IMR-90 (cell line): Measurements from ENCODE around the gene SLC48A1. TPM values are rescaled to one million over a fixed set of nuclear protein-coding genes. Genes with fewer than 3 reads are reported as not detected.

Experiments used
- ATAC-seq: fragments of 200-7000 bp; cut with Tn5 transposase; 2 replicates; pipeline ENCODE4 v1.9.1; 2020; ENCODE audit warnings: low read depth, mild to moderate bottlenecking, moderate library complexity
- BruUV-seq: library from RNA; stranded (reverse); fragments of 400-500 nt; replicated peaks from 2 replicates; lab custom pipeline; 2021; lab: Mats Ljungman, UMichigan
- CTCF ChIA-PET: fragments of 300-600 bp; formaldehyde crosslinking; extraction: SDS; loops from one replicate; lab custom pipeline; 2021; ENCODE audit warnings: antibody characterized with exemption; lab: Yijun Ruan, JAX
- POLR2A ChIA-PET: fragments of 300-600 bp; sonication (Branson Sonifier 250); formaldehyde crosslinking; loops from one replicate; lab custom pipeline; 2022; ENCODE audit warnings: antibody characterized with exemption; ENCODE audit not compliant: unreplicated experiment; lab: Charles Lee
- DNase-seq: peaks from one replicate; pipeline ENCODE4 v3.0.0; 2013
- H2AFZ ChIP-seq: replicated peaks from 2 replicates; pipeline ENCODE3; 2013; ENCODE audit warnings: low read length, mild to moderate bottlenecking; ENCODE audit not compliant: poor library complexity
- H2AK5ac ChIP-seq: 2 replicates; pipeline ENCODE4 v1.6.1; 2013; ENCODE audit warnings: low read depth, low read length, inconsistent platforms
- H2AK9ac ChIP-seq: replicated peaks from 2 replicates; pipeline ENCODE3; 2013; ENCODE audit warnings: mild to moderate bottlenecking, low read depth, low read length, moderate library complexity; ENCODE audit not compliant: poor library complexity
- H2BK120ac ChIP-seq: 2 replicates; pipeline ENCODE4 v1.6.1; 2013; ENCODE audit warnings: low read depth, low read length, inconsistent platforms
- H2BK15ac ChIP-seq: 3 replicates; pipeline ENCODE4 v1.6.1; 2013; ENCODE audit warnings: low read depth, low read length, inconsistent platforms
- H2BK20ac ChIP-seq: 2 replicates; pipeline ENCODE4 v1.6.1; 2013; ENCODE audit warnings: low read depth, mild to moderate bottlenecking, inconsistent platforms, low read length, moderate library complexity
- H2BK5ac ChIP-seq: 2 replicates; pipeline ENCODE4 v1.6.1; 2013; ENCODE audit warnings: mild to moderate bottlenecking, low read depth, low read length, inconsistent platforms; ENCODE audit not compliant: poor library complexity, severe bottlenecking
- H3K14ac ChIP-seq: replicated peaks from 2 replicates; pipeline ENCODE4 v1.6.1; 2013; ENCODE audit warnings: low read depth, low read length, inconsistent platforms
- H3K18ac ChIP-seq: 2 replicates; pipeline ENCODE4 v1.6.1; 2013; ENCODE audit warnings: low read depth, low read length, control low read depth
- H3K23ac ChIP-seq: 2 replicates; pipeline ENCODE4 v1.6.1; 2013; ENCODE audit warnings: low read depth, low read length, inconsistent platforms
- H3K27ac ChIP-seq: 2 replicates; pipeline ENCODE4 v1.5.1; 2013; ENCODE audit warnings: mild to moderate bottlenecking, control low read depth, low read length; ENCODE audit not compliant: insufficient read depth
- H3K27me3 ChIP-seq: 2 replicates; pipeline ENCODE4 v1.6.1; 2013; ENCODE audit warnings: low read length; ENCODE audit not compliant: control insufficient read depth, insufficient read depth
- H3K36me3 ChIP-seq: 2 replicates; pipeline ENCODE4 v1.6.1; 2013; ENCODE audit warnings: low read length, mixed read lengths; ENCODE audit not compliant: control insufficient read depth, insufficient read depth
- H3K4ac ChIP-seq: 2 replicates; pipeline ENCODE4 v1.6.1; 2013; ENCODE audit warnings: low read depth, low read length, inconsistent platforms
- H3K4me1 ChIP-seq: 2 replicates; pipeline ENCODE4 v1.6.1; 2013; ENCODE audit warnings: low read length, mixed read lengths; ENCODE audit not compliant: control insufficient read depth, insufficient read depth
- H3K4me2 ChIP-seq: 2 replicates; pipeline ENCODE4 v1.6.1; 2013; ENCODE audit warnings: low read depth, mild to moderate bottlenecking, control low read depth, low read length, moderate library complexity
- H3K4me3 ChIP-seq: 2 replicates; pipeline ENCODE4 v1.5.1; 2013; ENCODE audit warnings: low read depth, mild to moderate bottlenecking, control low read depth, low read length, moderate library complexity; ENCODE audit not compliant: insufficient read depth
- H3K56ac ChIP-seq: 2 replicates; pipeline ENCODE4 v1.6.1; 2013; ENCODE audit warnings: low read length, inconsistent platforms; ENCODE audit not compliant: insufficient read depth; ENCODE audit errors: extremely low read depth
- H3K79me1 ChIP-seq, 2 experiments: 2 replicates each; pipeline ENCODE4 v1.6.1; 2013; ENCODE audit warnings: low read length in 2 of 2, inconsistent platforms in 1 of 2, low read depth in 1 of 2
- H3K9ac ChIP-seq: 2 replicates; pipeline ENCODE4 v1.6.1; 2013; ENCODE audit warnings: low read depth, low read length, control low read depth
- H3K9me1 ChIP-seq: 2 replicates; pipeline ENCODE4 v1.6.1; 2013; ENCODE audit warnings: low read length, inconsistent platforms; ENCODE audit not compliant: insufficient read depth
- H3K9me3 ChIP-seq: 2 replicates; pipeline ENCODE4 v1.6.1; 2013; ENCODE audit warnings: low read length; ENCODE audit not compliant: control insufficient read depth, insufficient read depth
- H4K20me1 ChIP-seq: 2 replicates; pipeline ENCODE4 v1.6.1; 2013; ENCODE audit warnings: low read length, inconsistent platforms; ENCODE audit not compliant: insufficient read depth
- H4K5ac ChIP-seq: 2 replicates; pipeline ENCODE4 v1.6.1; 2013; ENCODE audit warnings: mild to moderate bottlenecking, low read depth, low read length, control low read depth
- H4K8ac ChIP-seq, 2 experiments: 2 replicates each; pipeline ENCODE4 v1.6.1; 2013; ENCODE audit warnings: low read depth in 2 of 2, low read length in 2 of 2, control low read depth in 1 of 2, inconsistent platforms in 1 of 2
- H4K91ac ChIP-seq: 2 replicates; pipeline ENCODE4 v1.6.1; 2013; ENCODE audit warnings: low read depth, low read length, inconsistent platforms; ENCODE audit not compliant: insufficient read depth
- FOS ChIP-seq: fragments of 150-350 bp; IDR thresholded peaks from 2 replicates; pipeline ENCODE4 v1.6.1; 2016; ENCODE audit warnings: low read depth, low read length
- MXI1 ChIP-seq: IDR thresholded peaks from 2 replicates; pipeline ENCODE4 v1.6.1; 2012; ENCODE audit warnings: low read depth, mild to moderate bottlenecking, low read length, moderate library complexity, borderline replicate concordance
- RAD21 ChIP-seq: IDR thresholded peaks from 2 replicates; pipeline ENCODE4 v1.6.1; 2012; ENCODE audit warnings: low read length, improper control_type of control experiment
- RCOR1 ChIP-seq: IDR thresholded peaks from 2 replicates; pipeline ENCODE4 v1.6.1; 2012; ENCODE audit warnings: mild to moderate bottlenecking, low read length, improper control_type of control experiment; ENCODE audit not compliant: insufficient replicate concordance
- SMC3 ChIP-seq: fragments of 150-350 bp; IDR thresholded peaks from 2 replicates; pipeline ENCODE4 v1.6.1; 2016; ENCODE audit warnings: low read depth, mild to moderate bottlenecking, antibody characterized with exemption, low read length, moderate library complexity
- WGBS, 2 experiments: methylation state at CpG; one replicate each; pipeline versions ENCODE4 v1.1.5 to v1.1.7; 2013; ENCODE audit warnings: missing lambda C conversion rate in 2 of 2; ENCODE audit not compliant: insufficient read length in 1 of 2; ENCODE audit errors: extremely low coverage in 2 of 2; 5-methylcytosine and 5-hydroxymethylcytosine counted together
- dilution Hi-C: fragments of 300-500 bp; cut with HindIII; formaldehyde crosslinking; loops from one replicate; pipeline ENCODE4 v1.14.3; 2018; ENCODE audit warnings: low sequenced_read_pairs; ENCODE audit not compliant: unreplicated experiment
- in situ Hi-C: fragments of 300-500 bp; cut with MboI; formaldehyde crosslinking; loops from 3 replicates; pipeline ENCODE4 v1.14.3; 2019; ENCODE audit warnings: low sequenced_read_pairs, inconsistent platforms, mixed read lengths
- intact Hi-C: fragments of 100-400 bp; cut with micrococcal nuclease; formaldehyde crosslinking; loops from 2 replicates; pipeline ENCODE4 v1.10.0; 2022
- polyA plus RNA-seq, 3 experiments: library from polyadenylated mRNA; depleted of rRNA; stranded (reverse); fragments of >200 nt; gene quantifications; 2 replicates each; pipeline ENCODE4 v1.2.3, GENCODE V29; 2012; ENCODE audit warnings: low replicate concordance in 1 of 3
- total RNA-seq: library from RNA; depleted of rRNA; stranded (reverse); fragments of >200 nt; gene quantifications from 2 replicates; pipeline ENCODE4 v1.2.3, GENCODE V29; 2012

Gene SLC48A1
- total and polyA plus RNA-seq, 2 of the 4 experiments (the other 2 are of a cell fraction) = 4.8 to 5.9 TPM

GRCh38 chr12:47822863-47823262 lies 49.8 kb downstream of the SLC48A1 start:
- H4K8ac ChIP-seq = peak overlapping the region in 1 of 2 experiments; percentile 24; a peak in 1 of 4 replicates
- 0 out of 3 replicates have a peak overlapping the region, but pooled peaks have one; percentile 99 for H2BK15ac ChIP-seq
- intact Hi-C loops = no loop called here
- peaks cover 12% of the 10 kb centered on the region for H4K20me1 ChIP-seq
- H3K27me3 ChIP-seq = no peaks in the 10 kb centered on the region
- no peak overlapping the region for H3K4me3 ChIP-seq
- peaks cover 0 to 22% of the 10 kb centered on the region in 2 experiments; a peak in 2 of 4 replicates for H3K79me1 ChIP-seq
- peaks cover 25% of the 10 kb centered on the region for H3K4me1 ChIP-seq
- H2AK5ac ChIP-seq = 0 out of 2 replicates have a peak overlapping the region, but pooled peaks have one; percentile 47
- 80% methylated on average over 1 of the region's 3 CpGs; no CpG with 5 or more reads in 1 of the 2 experiments for WGBS, 2 experiments
- H3K9ac ChIP-seq = no peak overlapping the region
- no peak overlapping the region; the same call in 1 of the 2 replicates for H2BK20ac ChIP-seq
- no peak overlapping the region; the same call in 1 of the 2 replicates for H3K18ac ChIP-seq
- no peaks in the 10 kb centered on the region for H3K36me3 ChIP-seq
- in situ Hi-C loops = no loop called here
- TF ChIP-seq RCOR1 (no peak), FOS (no peak), RAD21 (no peak), MXI1 (no peak), SMC3 (no peak)
- H3K9me3 ChIP-seq = no peaks in the 10 kb centered on the region
- CTCF ChIA-PET = interaction anchor here (1.1 kb wide), 1 partner anchor 15 kb away, joined by 3 read pairs; no protein-coding TSS in a partner anchor
- H3K4ac ChIP-seq = peak overlapping the region; percentile 58; the same call in 1 of the 2 replicates
- H2BK120ac ChIP-seq = no peak overlapping the region; the same call in 1 of the 2 replicates
- no peak overlapping the region for H3K23ac ChIP-seq
- peaks cover 16% of the 10 kb centered on the region for H3K9me1 ChIP-seq
- 0 out of 2 replicates have a peak overlapping the region, but pooled peaks have one; percentile 56 for H4K91ac ChIP-seq
- H2AFZ ChIP-seq = no peak overlapping the region
- no peak overlapping the region for H3K27ac ChIP-seq
- H2BK5ac ChIP-seq = no peak overlapping the region
- ATAC-seq = no peak
- no peak overlapping the region for H3K4me2 ChIP-seq
- H4K5ac ChIP-seq = peak overlapping the region; percentile 22; the same call in 1 of the 2 replicates
- dilution Hi-C loops = no loop called here
- POLR2A ChIA-PET = no interaction called here
- DNase-seq = no peak
- no TSS peak for BruUV-seq
- no peak overlapping the region for H3K14ac ChIP-seq
- H3K56ac ChIP-seq = 0 out of 2 replicates have a peak overlapping the region, but pooled peaks have one; percentile 3
- H2AK9ac ChIP-seq = no peak overlapping the region
